Measurements from ENCODE around the gene CSF2RB.

Gene CSF2RB

DNA sequence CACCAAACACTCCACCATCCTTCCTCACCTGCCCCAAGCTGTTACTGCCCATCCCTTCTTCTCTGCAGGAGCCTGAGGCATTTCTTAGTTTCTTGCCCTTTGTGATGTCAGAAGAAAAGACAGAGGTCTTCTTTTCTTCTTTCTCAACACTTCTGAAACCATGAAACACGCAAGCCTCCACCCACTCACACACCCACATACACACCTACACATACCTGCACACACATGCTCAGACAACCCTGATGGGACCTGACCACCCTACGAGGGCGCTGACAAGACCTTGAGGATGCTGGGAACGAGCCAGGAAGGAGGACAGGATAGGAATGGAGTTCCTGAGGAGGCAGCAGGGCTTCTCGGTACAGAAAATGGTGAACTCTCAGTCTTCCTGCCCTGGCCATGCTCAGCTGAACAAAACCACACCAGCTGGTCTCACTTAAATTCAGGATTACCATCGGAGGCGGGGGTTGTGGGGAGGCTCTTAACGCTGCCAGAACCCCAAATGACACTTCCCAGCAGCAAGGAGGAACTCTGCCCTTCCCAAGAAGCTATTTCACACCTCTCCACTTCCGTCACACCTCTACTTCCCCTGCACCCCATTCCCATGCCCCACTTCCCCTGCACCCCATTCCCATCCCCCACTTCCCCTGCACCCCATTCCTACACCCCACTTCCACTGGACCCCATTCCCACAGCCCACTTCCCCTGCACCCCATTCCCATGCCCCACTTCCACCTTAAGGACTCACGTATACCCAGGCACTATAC, 41.0 kb downstream of the CSF2RB start:
- TF ChIP-seq, protein P1, sequence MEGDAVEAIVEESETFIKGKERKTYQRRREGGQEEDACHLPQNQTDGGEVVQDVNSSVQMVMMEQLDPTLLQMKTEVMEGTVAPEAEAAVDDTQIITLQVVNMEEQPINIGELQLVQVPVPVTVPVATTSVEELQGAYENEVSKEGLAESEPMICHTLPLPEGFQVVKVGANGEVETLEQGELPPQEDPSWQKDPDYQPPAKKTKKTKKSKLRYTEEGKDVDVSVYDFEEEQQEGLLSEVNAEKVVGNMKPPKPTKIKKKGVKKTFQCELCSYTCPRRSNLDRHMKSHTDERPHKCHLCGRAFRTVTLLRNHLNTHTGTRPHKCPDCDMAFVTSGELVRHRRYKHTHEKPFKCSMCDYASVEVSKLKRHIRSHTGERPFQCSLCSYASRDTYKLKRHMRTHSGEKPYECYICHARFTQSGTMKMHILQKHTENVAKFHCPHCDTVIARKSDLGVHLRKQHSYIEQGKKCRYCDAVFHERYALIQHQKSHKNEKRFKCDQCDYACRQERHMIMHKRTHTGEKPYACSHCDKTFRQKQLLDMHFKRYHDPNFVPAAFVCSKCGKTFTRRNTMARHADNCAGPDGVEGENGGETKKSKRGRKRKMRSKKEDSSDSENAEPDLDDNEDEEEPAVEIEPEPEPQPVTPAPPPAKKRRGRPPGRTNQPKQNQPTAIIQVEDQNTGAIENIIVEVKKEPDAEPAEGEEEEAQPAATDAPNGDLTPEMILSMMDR (IDR thresholded peaks at IDR 0.05): no peak

DNA sequence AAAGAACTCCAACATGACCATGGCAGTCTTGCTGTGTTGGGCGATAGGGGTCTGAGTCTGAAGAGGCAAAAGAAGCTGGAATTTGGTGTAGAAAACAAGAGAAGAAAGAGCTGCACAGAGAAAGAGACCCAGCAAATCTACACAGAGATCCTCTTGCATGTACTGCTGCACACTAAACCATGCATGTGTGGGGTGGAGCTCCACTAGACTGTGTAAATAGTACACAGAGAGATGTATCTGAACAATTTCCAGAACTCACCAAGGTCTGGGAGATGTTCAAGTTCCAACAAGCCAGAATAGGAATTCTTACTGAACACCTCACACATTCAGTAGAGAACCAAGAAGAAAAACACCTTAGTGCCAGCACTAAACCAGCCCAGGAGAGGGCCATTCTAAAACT, 42.3 kb downstream of the CSF2RB start:
- TF ChIP-seq, protein P1 (IDR thresholded peaks at IDR 0.05): no peak

DNA sequence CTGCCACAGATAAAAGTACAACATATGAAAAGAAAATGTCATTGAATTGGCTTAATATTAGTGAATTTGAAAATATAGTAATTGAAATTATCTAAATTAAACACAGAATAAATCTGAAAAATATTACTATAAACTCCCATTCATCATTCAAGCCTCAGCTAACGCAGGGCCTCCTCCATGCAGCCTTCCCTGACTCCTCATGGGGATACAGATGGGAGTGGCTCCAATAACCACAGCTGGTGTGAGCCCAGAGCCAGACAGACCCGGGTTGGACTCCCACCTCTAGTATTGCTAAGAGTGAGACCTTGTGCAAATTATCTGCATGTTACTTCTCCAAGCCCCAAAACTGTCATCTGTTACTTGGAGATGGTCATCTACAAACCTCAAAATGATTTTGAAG, 44.9 kb downstream of the CSF2RB start:
- TF ChIP-seq, protein P1 (IDR thresholded peaks at IDR 0.05): no peak

DNA sequence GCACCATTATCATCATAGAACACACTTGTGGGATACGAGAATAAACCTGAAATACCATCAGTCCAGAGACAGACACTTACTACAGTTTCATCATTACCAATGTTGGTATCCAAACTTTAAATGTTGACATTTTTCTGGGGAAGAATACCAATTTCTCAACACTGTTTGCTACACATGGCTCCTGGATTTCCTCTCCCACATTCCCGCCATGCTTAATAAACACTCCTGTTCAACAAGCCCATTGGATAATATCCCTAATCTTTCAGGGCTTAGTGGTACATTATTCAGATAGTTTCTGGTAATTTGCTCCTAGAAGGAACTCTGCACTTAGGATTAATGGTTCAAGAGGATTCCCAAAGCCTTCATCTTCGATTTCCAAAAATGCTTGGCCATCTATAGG, 48.2 kb downstream of the CSF2RB start:
- TF ChIP-seq, protein P1 (IDR thresholded peaks at IDR 0.05): no peak

DNA sequence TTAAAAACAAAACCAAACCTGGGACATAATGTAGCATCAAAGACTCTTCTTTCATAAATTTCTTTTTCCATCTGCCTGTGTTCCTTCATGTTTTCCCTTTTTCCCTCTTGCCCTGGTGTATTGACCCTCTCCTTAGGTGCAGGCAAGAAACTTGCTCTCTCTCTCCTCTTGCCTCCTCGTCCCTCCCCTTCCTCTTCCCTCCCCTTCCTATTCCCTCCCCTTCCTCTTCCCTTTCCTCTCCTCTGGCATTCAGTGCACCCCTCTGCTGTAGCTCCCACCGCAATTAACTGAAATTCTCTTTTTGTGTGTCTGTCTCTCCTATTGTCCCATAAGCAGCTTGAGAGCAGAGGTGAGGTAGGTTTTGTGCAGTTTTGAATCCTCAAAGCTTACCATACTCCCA, 49.9 kb downstream of the CSF2RB start:
- TF ChIP-seq, protein P1 (IDR thresholded peaks at IDR 0.05): no peak

DNA sequence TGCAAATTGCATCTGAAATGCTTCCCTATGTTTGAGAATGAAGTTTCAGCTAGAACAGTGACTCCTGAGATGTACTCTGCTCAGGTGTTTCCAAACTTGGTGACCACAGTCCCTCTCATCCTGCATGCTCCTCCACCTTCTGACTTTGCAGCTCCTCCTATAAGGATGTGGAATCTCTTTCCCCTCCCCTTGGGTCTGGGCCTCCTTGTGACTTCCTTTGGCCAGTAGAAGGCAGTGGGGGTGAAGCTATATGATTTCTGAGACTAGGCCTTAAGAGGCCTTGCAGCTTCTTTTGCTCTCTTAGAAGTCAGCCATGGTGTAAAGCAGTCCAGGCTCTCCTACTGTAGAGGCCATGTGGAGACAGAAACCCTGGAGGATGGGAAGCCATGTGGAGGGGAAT, 50.7 kb downstream of the CSF2RB start:
- TF ChIP-seq, protein P1 (IDR thresholded peaks at IDR 0.05): no peak

DNA sequence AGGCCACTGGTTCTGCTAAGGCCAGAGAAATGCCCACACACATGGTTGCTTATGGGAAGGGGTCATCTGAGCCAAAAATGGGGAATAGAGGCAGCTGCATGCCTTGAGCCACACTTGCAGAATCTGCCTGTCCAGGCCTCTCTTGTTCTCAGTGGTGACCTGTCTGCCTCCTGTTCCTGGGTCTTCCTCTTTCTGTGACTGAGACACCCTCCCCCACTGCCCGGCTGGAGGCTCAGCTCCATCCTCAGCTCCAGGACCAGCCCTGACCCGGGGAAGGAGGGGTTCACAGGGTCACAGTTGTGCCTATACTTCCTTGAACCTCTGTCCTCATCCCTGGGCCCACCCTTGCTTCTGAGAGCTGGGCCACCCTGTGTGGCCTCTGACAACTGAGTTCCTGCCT, 52.3 kb downstream of the CSF2RB start:
- TF ChIP-seq, protein P1 (IDR thresholded peaks at IDR 0.05): no peak

Data from LNCAP (cell line).